IPS DF 6.9 (cell line): ENCODE measurements around the gene IL36RN.

Experiments
- DNase-seq: peaks from one replicate; pipeline ENCODE4 v3.0.0-alpha.2; 2013; ENCODE audit warnings: low read depth, low spot score
- H3K27ac ChIP-seq: one replicate; pipeline ENCODE4 v1.5.1; 2013; ENCODE audit warnings: low read length, control low read depth
- H3K27me3 ChIP-seq: 2 replicates; pipeline ENCODE4 v1.6.1; 2013; ENCODE audit warnings: mild to moderate bottlenecking, low read length; ENCODE audit not compliant: control insufficient read depth, insufficient read depth
- H3K36me3 ChIP-seq: 2 replicates; pipeline ENCODE4 v1.6.1; 2013; ENCODE audit warnings: low read length; ENCODE audit not compliant: control insufficient read depth, insufficient read depth
- H3K4me1 ChIP-seq: 2 replicates; pipeline ENCODE4 v1.6.1; 2013; ENCODE audit warnings: low read length; ENCODE audit not compliant: control insufficient read depth, insufficient read depth
- H3K4me3 ChIP-seq: 2 replicates; pipeline ENCODE4 v1.5.1; 2013; ENCODE audit warnings: mild to moderate bottlenecking, low read length
- H3K9me3 ChIP-seq: 2 replicates; pipeline ENCODE4 v1.6.1; 2013; ENCODE audit warnings: low read length, inconsistent platforms; ENCODE audit not compliant: control insufficient read depth, insufficient read depth
- WGBS: extraction: QIAGEN DNeasy Blood & Tissue Kit; methylation state at CpG from one replicate; pipeline ENCODE4 v1.1.7; 2013; ENCODE audit warnings: mixed read lengths, missing lambda C conversion rate; ENCODE audit not compliant: insufficient read length, insufficient coverage; 5-methylcytosine and 5-hydroxymethylcytosine counted together

The IL36RN gene

DNA sequence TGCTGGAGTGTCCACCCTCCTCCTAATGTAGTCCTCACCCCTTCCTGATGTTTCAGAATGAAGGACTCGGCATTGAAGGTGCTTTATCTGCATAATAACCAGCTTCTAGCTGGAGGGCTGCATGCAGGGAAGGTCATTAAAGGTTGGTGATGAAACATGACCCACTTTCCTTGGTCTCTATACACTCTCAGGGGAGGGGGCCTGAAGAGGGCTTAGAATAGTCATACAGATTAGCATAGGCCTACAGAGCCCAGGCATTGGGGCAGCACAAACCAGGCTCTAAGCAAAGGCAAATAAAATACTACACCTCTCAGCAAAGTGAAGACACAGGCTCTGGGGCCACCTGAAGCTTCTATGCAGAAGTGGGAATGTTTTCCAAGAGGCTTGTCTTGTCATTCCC lies 1.8 kb downstream of the IL36RN start:
- H3K27me3 ChIP-seq, result no peaks in the 10 kb centered on the region; the same call in 1 of the 2 replicates
- no peaks in the 10 kb centered on the region for H3K4me1 ChIP-seq
- H3K36me3 ChIP-seq, result no peaks in the 10 kb centered on the region
- H3K27ac ChIP-seq, result no peak overlapping the region
- WGBS, result no CpG with 5 or more reads among the region's 1 CpG
- no peaks in the 10 kb centered on the region for H3K9me3 ChIP-seq
- DNase-seq, result no peak
- no peak overlapping the region for H3K4me3 ChIP-seq

DNA sequence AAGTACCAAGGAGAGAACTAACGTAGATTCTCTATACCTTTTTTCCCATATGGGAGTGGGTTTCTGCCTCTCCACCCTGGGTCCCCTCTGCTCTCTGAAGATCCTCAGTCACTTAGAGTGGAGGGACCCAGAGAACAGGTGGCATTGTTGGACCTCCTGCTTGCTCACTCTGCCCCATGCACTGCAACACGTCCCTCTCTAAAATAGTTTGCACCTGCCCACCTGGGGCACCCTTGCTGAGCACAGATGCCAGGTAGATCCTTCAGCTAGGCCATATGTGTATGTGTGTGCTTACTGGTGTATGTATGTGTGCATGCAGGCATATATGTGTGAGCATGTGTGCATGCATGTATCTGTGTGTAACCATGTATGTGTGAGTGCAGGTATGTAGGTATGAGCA lies 2.2 kb downstream of the IL36RN start:
- no peaks in the 10 kb centered on the region; the same call in 1 of the 2 replicates for H3K27me3 ChIP-seq
- H3K36me3 ChIP-seq, result no peaks in the 10 kb centered on the region
- no peak for DNase-seq
- no peaks in the 10 kb centered on the region for H3K9me3 ChIP-seq
- no peaks in the 10 kb centered on the region for H3K4me1 ChIP-seq
- H3K4me3 ChIP-seq, result no peak overlapping the region
- H3K27ac ChIP-seq, result no peak overlapping the region
- WGBS, result no CpG with 5 or more reads among the region's 2 CpGs

DNA sequence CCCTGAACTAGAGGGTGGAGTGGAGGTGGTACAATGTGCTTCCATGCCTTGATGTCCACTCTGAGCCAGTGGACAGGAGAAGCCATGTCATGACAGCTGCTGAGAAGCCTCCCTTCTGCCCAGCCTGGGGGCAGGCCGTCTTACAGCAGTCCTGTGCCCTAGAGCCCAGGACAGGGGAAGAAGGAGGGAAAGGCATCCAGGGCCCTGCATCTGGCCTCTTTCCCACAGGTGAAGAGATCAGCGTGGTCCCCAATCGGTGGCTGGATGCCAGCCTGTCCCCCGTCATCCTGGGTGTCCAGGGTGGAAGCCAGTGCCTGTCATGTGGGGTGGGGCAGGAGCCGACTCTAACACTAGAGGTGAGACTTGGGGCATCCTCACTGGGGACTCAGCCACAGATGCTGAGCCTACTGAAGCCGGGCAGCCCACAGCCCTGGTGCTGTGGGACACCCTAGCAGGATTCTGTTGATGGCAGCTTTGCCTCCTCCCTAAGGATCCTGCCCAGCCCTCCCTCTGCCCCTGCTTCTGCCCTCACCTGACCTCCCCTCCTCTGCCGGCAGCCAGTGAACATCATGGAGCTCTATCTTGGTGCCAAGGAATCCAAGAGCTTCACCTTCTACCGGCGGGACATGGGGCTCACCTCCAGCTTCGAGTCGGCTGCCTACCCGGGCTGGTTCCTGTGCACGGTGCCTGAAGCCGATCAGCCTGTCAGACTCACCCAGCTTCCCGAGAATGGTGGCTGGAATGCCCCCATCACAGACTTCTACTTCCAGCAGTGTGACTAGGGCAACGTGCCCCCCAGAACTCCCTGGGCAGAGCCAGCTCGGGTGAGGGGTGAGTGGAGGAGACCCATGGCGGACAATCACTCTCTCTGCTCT lies 3.1 kb downstream of the IL36RN start:
- H3K9me3 ChIP-seq, result no peaks in the 10 kb centered on the region
- no peak overlapping the region for H3K4me3 ChIP-seq
- no peak for DNase-seq
- H3K36me3 ChIP-seq, result no peaks in the 10 kb centered on the region
- H3K27ac ChIP-seq, result no peak overlapping the region
- no peaks in the 10 kb centered on the region for H3K4me1 ChIP-seq
- WGBS, result no CpG with 5 or more reads among the region's 18 CpGs
- H3K27me3 ChIP-seq, result no peaks in the 10 kb centered on the region; the same call in 1 of the 2 replicates

DNA sequence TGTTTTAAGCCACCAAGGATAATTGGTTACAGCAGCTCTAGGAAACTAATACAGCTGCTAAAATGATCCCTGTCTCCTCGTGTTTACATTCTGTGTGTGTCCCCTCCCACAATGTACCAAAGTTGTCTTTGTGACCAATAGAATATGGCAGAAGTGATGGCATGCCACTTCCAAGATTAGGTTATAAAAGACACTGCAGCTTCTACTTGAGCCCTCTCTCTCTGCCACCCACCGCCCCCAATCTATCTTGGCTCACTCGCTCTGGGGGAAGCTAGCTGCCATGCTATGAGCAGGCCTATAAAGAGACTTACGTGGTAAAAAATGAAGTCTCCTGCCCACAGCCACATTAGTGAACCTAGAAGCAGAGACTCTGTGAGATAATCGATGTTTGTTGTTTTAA lies 5.3 kb downstream of the IL36RN start:
- no peaks in the 10 kb centered on the region for H3K4me1 ChIP-seq
- no peak overlapping the region for H3K27ac ChIP-seq
- no peaks in the 10 kb centered on the region for H3K36me3 ChIP-seq
- no peaks in the 10 kb centered on the region for H3K9me3 ChIP-seq
- no peak overlapping the region for H3K4me3 ChIP-seq
- no CpG with 5 or more reads among the region's 5 CpGs for WGBS
- DNase-seq, result no peak
- H3K27me3 ChIP-seq, result no peaks in the 10 kb centered on the region; the same call in 1 of the 2 replicates

- no CpG with 5 or more reads among the region's 1 CpG for WGBS
- Histone ChIP-seq H3K4me3 (no peak overlapping the region), H3K9me3 (no peaks in the 10 kb centered on the region), H3K4me1 (no peaks in the 10 kb centered on the region), H3K36me3 (no peaks in the 10 kb centered on the region), H3K27me3 (no peaks in the 10 kb centered on the region; the same call in 1 of the 2 replicates), H3K27ac (no peak overlapping the region)
- DNase-seq, result no peak
Measured at GRCh38 chr2:113064898-113065297, 5.9 kb downstream of the IL36RN start.

DNA sequence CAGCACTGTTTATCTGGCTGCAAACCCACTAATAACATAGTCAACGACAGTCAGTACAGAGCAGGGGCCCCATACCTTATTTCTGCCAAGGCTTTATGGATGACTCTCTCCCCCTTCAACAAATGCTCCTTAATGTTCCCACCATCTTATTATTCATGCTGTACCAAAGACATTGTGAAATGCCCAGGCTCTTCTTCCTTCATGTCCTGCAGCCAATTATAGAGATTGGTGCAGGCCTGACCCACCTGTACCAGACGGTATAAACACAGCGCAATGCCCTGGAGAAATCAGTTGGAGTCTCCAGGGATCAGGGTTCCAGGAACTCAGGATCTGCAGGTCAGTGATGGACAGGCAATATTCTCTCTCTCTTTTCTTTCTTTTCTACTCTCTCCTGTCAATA lies 8.7 kb downstream of the IL36RN start, which contains the start of gene IL1F10:
Gene IL1F10, plus strand, starts transcription at position 290 of the 400 bp plus-strand sequence. CDS start 4,769 bp downstream, outside the sequence.
- no peaks in the 10 kb centered on the region for H3K9me3 ChIP-seq
- H3K4me3 ChIP-seq, result no peak within 1 kb of the TSS
- no peak within 1 kb of the TSS for H3K27ac ChIP-seq
- DNase-seq, result no peak
- WGBS, result no CpG with 5 or more reads among the region's 3 CpGs
- no peaks in the 10 kb centered on the region for H3K4me1 ChIP-seq
- no peaks in the 10 kb centered on the region for H3K27me3 ChIP-seq
- no peaks in the 10 kb centered on the region for H3K36me3 ChIP-seq

DNA sequence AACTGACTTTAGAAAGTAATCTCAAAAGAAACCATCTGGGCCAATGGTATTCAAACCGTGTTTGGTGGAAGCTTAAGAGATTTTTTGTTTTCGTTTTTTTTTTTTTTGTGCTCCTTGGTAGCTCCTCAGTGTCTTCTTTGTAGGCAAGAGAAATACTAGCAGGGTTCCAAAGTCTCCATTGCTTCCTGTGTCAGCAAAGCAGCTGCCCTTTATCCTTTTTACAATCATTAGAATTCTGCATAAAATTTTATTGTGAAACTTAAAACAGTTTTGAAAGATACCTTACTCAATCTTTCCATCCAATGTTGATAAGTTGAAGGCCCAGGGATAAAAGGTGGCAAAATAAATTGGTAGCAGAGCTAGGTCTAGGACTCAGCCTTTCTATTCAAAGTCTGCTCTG lies 9.3 kb downstream of the IL36RN start:
- no peak overlapping the region for H3K4me3 ChIP-seq
- H3K4me1 ChIP-seq, result no peaks in the 10 kb centered on the region
- WGBS, result no CpG with 5 or more reads among the region's 2 CpGs
- no peak for DNase-seq
- H3K27ac ChIP-seq, result no peak overlapping the region
- H3K36me3 ChIP-seq, result no peaks in the 10 kb centered on the region
- no peaks in the 10 kb centered on the region for H3K9me3 ChIP-seq
- no peaks in the 10 kb centered on the region for H3K27me3 ChIP-seq

GRCh38 chr2:113068706-113069485 lies 9.9 kb downstream of the IL36RN start:
- no peak for DNase-seq
- Histone ChIP-seq H3K27ac (no peak overlapping the region), H3K4me1 (no peaks in the 10 kb centered on the region), H3K27me3 (no peaks in the 10 kb centered on the region), H3K36me3 (no peaks in the 10 kb centered on the region), H3K9me3 (no peaks in the 10 kb centered on the region), H3K4me3 (no peak overlapping the region)
- WGBS, result no CpG with 5 or more reads among the region's 5 CpGs

GRCh38 chr2:113069676-113070605 lies 10.9 kb downstream of the IL36RN start:
- DNase-seq, result no peak
- Histone ChIP-seq H3K36me3 (no peaks in the 10 kb centered on the region), H3K9me3 (no peaks in the 10 kb centered on the region), H3K4me1 (no peaks in the 10 kb centered on the region), H3K4me3 (no peak overlapping the region), H3K27me3 (no peaks in the 10 kb centered on the region), H3K27ac (no peak overlapping the region)
- WGBS, result no CpG with 5 or more reads among the region's 4 CpGs

GRCh38 chr2:113070606-113070975 lies 11.6 kb downstream of the IL36RN start:
- WGBS, result no CpG with 5 or more reads among the region's 1 CpG
- no peaks in the 10 kb centered on the region for H3K36me3 ChIP-seq
- H3K27ac ChIP-seq, result no peak overlapping the region
- no peak for DNase-seq
- H3K4me3 ChIP-seq, result no peak overlapping the region
- H3K4me1 ChIP-seq, result no peaks in the 10 kb centered on the region
- H3K27me3 ChIP-seq, result no peaks in the 10 kb centered on the region
- no peaks in the 10 kb centered on the region for H3K9me3 ChIP-seq
